Lower lobe of right lung (tissue), 2 donors: ENCODE data around the gene ARFIP2. TPM values are rescaled to one million over a fixed set of nuclear protein-coding genes. Genes with fewer than 3 reads are reported as not detected.
A peak's percentile ranks its signal among the peaks of the same experiment; 100 is the strongest.

Experiments used
- ATAC-seq, 2 donors: fragments of 200-7000 bp; cut with Tn5 transposase; one replicate each; pipeline ENCODE4 v1.9.1; 2020 to 2022; ENCODE audit warnings: mild to moderate bottlenecking in 2 of 2, moderate library complexity in 2 of 2
- DNase-seq: peaks from one replicate; pipeline ENCODE4 v3.0.0-alpha.2; 2020
- H3K27ac ChIP-seq: fragments of 200-600 bp; one replicate; pipeline ENCODE4 v1.8.0; 2022
- H3K27me3 ChIP-seq: fragments of 200-600 bp; one replicate; pipeline ENCODE4 v1.8.0; 2022; ENCODE audit warnings: low read depth
- H3K36me3 ChIP-seq: fragments of 200-600 bp; one replicate; pipeline ENCODE4 v1.8.0; 2022; ENCODE audit warnings: mild to moderate bottlenecking
- H3K4me1 ChIP-seq: fragments of 200-600 bp; one replicate; pipeline ENCODE4 v1.8.0; 2022
- H3K4me3 ChIP-seq: fragments of 200-600 bp; one replicate; pipeline ENCODE4 v1.8.0; 2022; ENCODE audit warnings: mild to moderate bottlenecking
- H3K9me3 ChIP-seq: fragments of 200-600 bp; one replicate; pipeline ENCODE4 v1.8.0; 2022
- intact Hi-C: fragments of 100-400 bp; cut with DNase I; formaldehyde crosslinking; loops from one replicate; pipeline ENCODE4 v1.11.0; 2022
- total RNA-seq: library from RNA; stranded (reverse); fragmentation: NEBNext Ultra II Directional; extraction: Animal tissue kit (Norgen Biotek cat#: 25700); gene quantifications from one replicate; pipeline ENCODE4 v1.2.1, GENCODE V29; 2021
- TF ChIP-seq, protein P1 (sequence below): fragments of 200-600 bp; IDR thresholded peaks from one replicate; pipeline ENCODE4 v1.8.0; 2022; ENCODE audit warnings: antibody characterized with exemption, mild to moderate bottlenecking
- donor health status: DM: no; HTN: yes; CAD: no; lungs with severe emphysema.

The ARFIP2 gene
- total RNA-seq, 1 donor from 2014 or later = 38.8 TPM

DNA sequence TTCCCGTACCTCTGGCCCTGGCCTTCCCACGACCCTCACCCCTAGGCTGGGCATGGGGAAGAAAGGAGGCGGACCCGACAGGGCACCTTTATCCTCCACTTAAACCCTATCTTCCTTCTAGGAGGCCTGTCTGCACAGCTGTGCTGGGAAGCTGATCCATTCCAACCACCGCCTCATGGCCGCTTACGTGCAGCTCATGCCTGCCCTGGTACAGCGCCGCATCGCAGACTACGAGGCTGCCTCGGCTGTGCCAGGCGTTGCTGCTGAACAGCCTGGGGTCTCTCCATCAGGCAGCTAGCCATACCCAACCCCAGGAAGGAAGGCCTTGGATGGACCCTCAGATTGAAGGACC, 769 bp upstream of the ARFIP2 start:
- Histone ChIP-seq H3K27ac (peak overlapping the region; percentile 91), H3K27me3 (no peaks in the 10 kb centered on the region), H3K4me3 (peak overlapping the region; percentile 70), H3K4me1 (peaks cover 29% of the 10 kb centered on the region), H3K9me3 (no peaks in the 10 kb centered on the region), H3K36me3 (peaks cover 80% of the 10 kb centered on the region)
- intact Hi-C loops = no loop called here
- no peak for DNase-seq
- TF ChIP-seq, protein P1, sequence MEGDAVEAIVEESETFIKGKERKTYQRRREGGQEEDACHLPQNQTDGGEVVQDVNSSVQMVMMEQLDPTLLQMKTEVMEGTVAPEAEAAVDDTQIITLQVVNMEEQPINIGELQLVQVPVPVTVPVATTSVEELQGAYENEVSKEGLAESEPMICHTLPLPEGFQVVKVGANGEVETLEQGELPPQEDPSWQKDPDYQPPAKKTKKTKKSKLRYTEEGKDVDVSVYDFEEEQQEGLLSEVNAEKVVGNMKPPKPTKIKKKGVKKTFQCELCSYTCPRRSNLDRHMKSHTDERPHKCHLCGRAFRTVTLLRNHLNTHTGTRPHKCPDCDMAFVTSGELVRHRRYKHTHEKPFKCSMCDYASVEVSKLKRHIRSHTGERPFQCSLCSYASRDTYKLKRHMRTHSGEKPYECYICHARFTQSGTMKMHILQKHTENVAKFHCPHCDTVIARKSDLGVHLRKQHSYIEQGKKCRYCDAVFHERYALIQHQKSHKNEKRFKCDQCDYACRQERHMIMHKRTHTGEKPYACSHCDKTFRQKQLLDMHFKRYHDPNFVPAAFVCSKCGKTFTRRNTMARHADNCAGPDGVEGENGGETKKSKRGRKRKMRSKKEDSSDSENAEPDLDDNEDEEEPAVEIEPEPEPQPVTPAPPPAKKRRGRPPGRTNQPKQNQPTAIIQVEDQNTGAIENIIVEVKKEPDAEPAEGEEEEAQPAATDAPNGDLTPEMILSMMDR = no peak
- ATAC-seq = peak; percentile 9 to 11

DNA sequence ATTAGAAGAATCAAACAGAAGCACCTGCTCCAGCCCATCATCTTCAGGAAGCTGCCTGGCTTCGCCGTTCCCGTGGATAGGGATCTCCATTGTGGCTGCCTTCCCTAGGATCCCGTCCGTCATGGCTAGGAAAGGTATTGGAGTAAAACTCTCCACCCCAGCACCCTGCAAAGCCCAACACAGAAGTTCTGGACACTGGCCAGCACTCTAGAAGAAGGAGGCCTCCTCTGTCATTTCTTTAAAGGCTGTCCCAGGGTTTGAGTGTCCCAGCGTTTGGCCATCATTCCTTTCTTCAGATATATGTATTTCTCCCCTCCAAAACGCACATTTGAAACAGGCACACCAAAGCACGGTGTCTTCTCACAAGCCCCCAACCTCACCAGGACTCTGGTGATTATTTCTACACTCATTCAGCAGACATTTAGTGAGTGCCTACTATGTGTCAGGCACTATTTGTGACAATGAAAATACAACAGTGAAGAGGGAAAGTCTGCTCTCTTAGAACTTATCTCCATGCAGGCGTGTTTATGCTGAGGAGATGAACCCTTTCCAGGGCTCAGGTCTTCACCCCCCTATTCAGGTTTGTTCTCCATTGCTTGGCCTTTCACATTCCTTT, 724 bp downstream of the ARFIP2 start:
- DNase-seq (no peak), ATAC-seq (no peak)
- Histone ChIP-seq H3K4me1 (peaks cover 29% of the 10 kb centered on the region), H3K4me3 (peak overlapping the region; percentile 70), H3K27ac (peak overlapping the region; percentile 91), H3K27me3 (no peaks in the 10 kb centered on the region), H3K9me3 (no peaks in the 10 kb centered on the region), H3K36me3 (peaks cover 70% of the 10 kb centered on the region)
- TF ChIP-seq, protein P1 = no peak
- intact Hi-C loops = no loop called here

DNA sequence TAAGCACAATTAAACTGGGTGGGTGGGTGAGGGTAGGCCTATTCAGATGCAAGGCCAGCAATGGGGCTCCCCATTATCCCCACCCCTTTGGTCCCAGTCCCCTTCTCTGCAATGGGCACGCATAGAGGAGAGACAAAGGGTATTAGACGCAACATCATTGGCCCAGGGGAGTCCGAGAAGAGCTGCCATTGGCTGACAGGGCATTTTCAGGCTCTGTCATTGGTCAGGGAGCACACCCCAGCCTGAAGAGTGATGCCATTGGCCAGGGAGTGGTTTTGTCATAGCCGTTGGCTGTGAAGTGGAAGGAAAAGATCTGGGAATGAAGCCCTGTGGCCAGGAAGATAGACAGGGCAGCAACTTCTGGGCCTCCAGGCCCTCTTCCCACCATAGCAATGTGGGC, 4.6 kb downstream of the ARFIP2 start:
- H3K4me1 ChIP-seq = peaks cover 25% of the 10 kb centered on the region
- intact Hi-C loops = no loop called here

DNA sequence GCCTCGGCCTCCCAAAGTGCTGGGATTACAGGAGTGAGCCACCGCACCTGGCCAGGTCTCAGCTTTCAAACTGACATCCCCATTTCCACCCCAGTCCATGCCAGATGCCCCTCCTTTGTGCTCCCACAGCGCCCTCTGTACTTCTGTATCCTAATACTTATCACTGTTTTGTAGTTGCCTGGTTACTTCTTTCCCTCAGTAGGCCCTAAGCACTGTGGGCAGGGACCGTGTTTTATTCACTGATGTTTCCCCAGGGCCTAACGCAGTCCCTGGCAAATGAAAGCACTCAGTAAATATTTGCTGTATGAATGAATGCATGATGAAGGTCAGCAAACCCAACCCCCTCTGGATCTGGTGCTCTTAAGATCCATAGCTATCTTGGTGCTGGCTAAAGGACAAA, 5.2 kb downstream of the ARFIP2 start:
- ATAC-seq (peak in 1 of 2 donors; percentile 2), DNase-seq (no peak)
- H3K9me3 ChIP-seq = no peaks in the 10 kb centered on the region
- TF ChIP-seq, protein P1 = no peak
- peaks cover 25% of the 10 kb centered on the region for H3K4me1 ChIP-seq
- H3K36me3 ChIP-seq = peaks cover 35% of the 10 kb centered on the region
- intact Hi-C loops = no loop called here
- no peaks in the 10 kb centered on the region for H3K27me3 ChIP-seq
- no peak overlapping the region for H3K4me3 ChIP-seq
- H3K27ac ChIP-seq = no peak overlapping the region

More for the DNA sequence above, 4.6 kb downstream of the ARFIP2 start:
- DNase-seq (no peak), ATAC-seq (no peak)
- Histone ChIP-seq H3K36me3 (peaks cover 35% of the 10 kb centered on the region), H3K27ac (no peak overlapping the region), H3K9me3 (no peaks in the 10 kb centered on the region), H3K27me3 (no peaks in the 10 kb centered on the region), H3K4me3 (no peak overlapping the region)
- TF ChIP-seq, protein P1 = no peak

- Histone ChIP-seq H3K36me3 (peaks cover 35% of the 10 kb centered on the region), H3K4me1 (peaks cover 17% of the 10 kb centered on the region), H3K27me3 (no peaks in the 10 kb centered on the region), H3K9me3 (no peaks in the 10 kb centered on the region), H3K27ac (peak overlapping the region; percentile 88), H3K4me3 (no peak overlapping the region)
- intact Hi-C loops = no loop called here
- ATAC-seq (no peak), DNase-seq (no peak)
- TF ChIP-seq, protein P1 = no peak
These were observed 6.2 kb downstream of the ARFIP2 start for GRCh38 chr11:6474806-6475500.
